Renal cortical epithelial cell (primary cell): ENCODE measurements around the gene LMAN2. TPM values are rescaled to one million over a fixed set of nuclear protein-coding genes. Genes with fewer than 3 reads are reported as not detected.

Experiments used
- total RNA-seq: library from RNA; depleted of rRNA; stranded (reverse); fragments of >200 nt; gene quantifications from 2 replicates; pipeline ENCODE4 v1.2.3, GENCODE V29; 2014

Gene LMAN2
- total RNA-seq, 1 donor from 2014 or later = 337 TPM

Other genes with a start within 250 kb of the LMAN2 start
- 42.4 and 59.1 TPM in 2 replicates for gene NSD1, start 217.9 kb downstream of the LMAN2 start, total RNA-seq
- gene RAB24, start 47.9 kb downstream of the LMAN2 start, total RNA-seq = 13.5 and 23.0 TPM in 2 replicates
- 52.0 and 115 TPM in 2 replicates for gene PRELID1, start 47.9 kb downstream of the LMAN2 start, total RNA-seq
- gene MXD3, start 39.8 kb downstream of the LMAN2 start, total RNA-seq = 1.4 and 3.6 TPM in 2 replicates
- 11.1 and 30.2 TPM in 2 replicates for gene RGS14, start 6.3 kb upstream of the LMAN2 start, total RNA-seq
- 0.05 TPM in 1 of 2 replicates, not detected in the other for gene SLC34A1, start 32.8 kb upstream of the LMAN2 start, total RNA-seq
- not detected in 2 replicates for gene PFN3, start 49.0 kb upstream of the LMAN2 start, total RNA-seq
- gene F12, start 57.9 kb upstream of the LMAN2 start, total RNA-seq = 3.1 and 5.9 TPM in 2 replicates
- 21.3 and 31.1 TPM in 2 replicates for gene GRK6, start 75.0 kb upstream of the LMAN2 start, total RNA-seq
- gene PRR7, start 95.1 kb upstream of the LMAN2 start, total RNA-seq = 9.4 and 11.0 TPM in 2 replicates
- 191 and 241 TPM in 2 replicates for gene DBN1, start 122.0 kb upstream of the LMAN2 start, total RNA-seq
- 103 and 161 TPM in 2 replicates for gene PDLIM7, start 145.9 kb upstream of the LMAN2 start, total RNA-seq
- 0.17 and 13.6 TPM in 2 replicates for gene DOK3, start 158.2 kb upstream of the LMAN2 start, total RNA-seq
- 74.0 and 141 TPM in 2 replicates for gene DDX41, start 165.3 kb upstream of the LMAN2 start, total RNA-seq
- 7.3 and 25.4 TPM in 2 replicates for gene FAM193B, start 202.9 kb upstream of the LMAN2 start, total RNA-seq
- 168 and 181 TPM in 2 replicates for gene TMED9, start 240.5 kb upstream of the LMAN2 start, total RNA-seq
- 31.6 and 36.2 TPM in 2 replicates for gene B4GALT7, start 248.5 kb upstream of the LMAN2 start, total RNA-seq